ENCODE results near the gene ULK4.

DNA sequence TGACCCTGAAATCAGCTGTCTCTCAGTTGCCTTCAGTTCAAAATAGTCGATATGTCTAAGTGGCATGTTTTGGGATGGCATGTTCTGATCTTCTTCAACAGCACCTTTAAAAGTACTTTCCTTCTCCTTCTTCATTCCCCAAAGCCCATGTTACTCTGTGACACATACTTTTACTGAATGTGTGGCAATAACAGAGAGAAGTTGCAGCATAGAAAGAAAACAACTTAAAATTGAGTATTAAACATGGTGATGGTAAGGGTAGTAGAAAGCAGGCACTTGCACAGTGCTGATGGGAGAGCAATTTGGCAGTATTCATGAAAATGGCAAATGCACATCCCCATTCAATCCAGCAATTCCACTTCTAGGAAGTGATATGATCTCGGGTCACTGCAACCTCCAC is 12.3 kb upstream of the ULK4 start:
- TF ChIP-seq POLR2AphosphoS5 (IDR thresholded peaks at IDR 0.05; ENCODE audit: low read depth, low read length) (no peak), FOXM1 (IDR thresholded peaks at IDR 0.05; ENCODE audit: low read depth) (no peak), SMC3 (IDR thresholded peaks at IDR 0.05; ENCODE audit: low read depth, low read length) (no peak), NRF1 (IDR thresholded peaks at IDR 0.05; ENCODE audit: low read depth, low read length) (no peak), TAF1 (IDR thresholded peaks at IDR 0.05; ENCODE audit: borderline replicate concordance, low read depth, low read length) (no peak), EP300 (IDR thresholded peaks at IDR 0.05; ENCODE audit: borderline replicate concordance in 1 of 2, low read depth in 1 of 2, low read length in 1 of 2) (no peak)
- TF ChIP-seq, protein P1, sequence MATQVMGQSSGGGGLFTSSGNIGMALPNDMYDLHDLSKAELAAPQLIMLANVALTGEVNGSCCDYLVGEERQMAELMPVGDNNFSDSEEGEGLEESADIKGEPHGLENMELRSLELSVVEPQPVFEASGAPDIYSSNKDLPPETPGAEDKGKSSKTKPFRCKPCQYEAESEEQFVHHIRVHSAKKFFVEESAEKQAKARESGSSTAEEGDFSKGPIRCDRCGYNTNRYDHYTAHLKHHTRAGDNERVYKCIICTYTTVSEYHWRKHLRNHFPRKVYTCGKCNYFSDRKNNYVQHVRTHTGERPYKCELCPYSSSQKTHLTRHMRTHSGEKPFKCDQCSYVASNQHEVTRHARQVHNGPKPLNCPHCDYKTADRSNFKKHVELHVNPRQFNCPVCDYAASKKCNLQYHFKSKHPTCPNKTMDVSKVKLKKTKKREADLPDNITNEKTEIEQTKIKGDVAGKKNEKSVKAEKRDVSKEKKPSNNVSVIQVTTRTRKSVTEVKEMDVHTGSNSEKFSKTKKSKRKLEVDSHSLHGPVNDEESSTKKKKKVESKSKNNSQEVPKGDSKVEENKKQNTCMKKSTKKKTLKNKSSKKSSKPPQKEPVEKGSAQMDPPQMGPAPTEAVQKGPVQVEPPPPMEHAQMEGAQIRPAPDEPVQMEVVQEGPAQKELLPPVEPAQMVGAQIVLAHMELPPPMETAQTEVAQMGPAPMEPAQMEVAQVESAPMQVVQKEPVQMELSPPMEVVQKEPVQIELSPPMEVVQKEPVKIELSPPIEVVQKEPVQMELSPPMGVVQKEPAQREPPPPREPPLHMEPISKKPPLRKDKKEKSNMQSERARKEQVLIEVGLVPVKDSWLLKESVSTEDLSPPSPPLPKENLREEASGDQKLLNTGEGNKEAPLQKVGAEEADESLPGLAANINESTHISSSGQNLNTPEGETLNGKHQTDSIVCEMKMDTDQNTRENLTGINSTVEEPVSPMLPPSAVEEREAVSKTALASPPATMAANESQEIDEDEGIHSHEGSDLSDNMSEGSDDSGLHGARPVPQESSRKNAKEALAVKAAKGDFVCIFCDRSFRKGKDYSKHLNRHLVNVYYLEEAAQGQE (IDR thresholded peaks at IDR 0.05; ENCODE audit: low read depth, low read length) = no peak
- TF ChIP-seq, protein P2, sequence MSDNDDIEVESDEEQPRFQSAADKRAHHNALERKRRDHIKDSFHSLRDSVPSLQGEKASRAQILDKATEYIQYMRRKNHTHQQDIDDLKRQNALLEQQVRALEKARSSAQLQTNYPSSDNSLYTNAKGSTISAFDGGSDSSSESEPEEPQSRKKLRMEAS (IDR thresholded peaks at IDR 0.05; ENCODE audit: low read depth) = no peak
- TF ChIP-seq, protein P3, sequence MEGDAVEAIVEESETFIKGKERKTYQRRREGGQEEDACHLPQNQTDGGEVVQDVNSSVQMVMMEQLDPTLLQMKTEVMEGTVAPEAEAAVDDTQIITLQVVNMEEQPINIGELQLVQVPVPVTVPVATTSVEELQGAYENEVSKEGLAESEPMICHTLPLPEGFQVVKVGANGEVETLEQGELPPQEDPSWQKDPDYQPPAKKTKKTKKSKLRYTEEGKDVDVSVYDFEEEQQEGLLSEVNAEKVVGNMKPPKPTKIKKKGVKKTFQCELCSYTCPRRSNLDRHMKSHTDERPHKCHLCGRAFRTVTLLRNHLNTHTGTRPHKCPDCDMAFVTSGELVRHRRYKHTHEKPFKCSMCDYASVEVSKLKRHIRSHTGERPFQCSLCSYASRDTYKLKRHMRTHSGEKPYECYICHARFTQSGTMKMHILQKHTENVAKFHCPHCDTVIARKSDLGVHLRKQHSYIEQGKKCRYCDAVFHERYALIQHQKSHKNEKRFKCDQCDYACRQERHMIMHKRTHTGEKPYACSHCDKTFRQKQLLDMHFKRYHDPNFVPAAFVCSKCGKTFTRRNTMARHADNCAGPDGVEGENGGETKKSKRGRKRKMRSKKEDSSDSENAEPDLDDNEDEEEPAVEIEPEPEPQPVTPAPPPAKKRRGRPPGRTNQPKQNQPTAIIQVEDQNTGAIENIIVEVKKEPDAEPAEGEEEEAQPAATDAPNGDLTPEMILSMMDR (IDR thresholded peaks at IDR 0.05) = no peak
